Ecto neural progenitor cell (in vitro differentiated cells): Measurements from ENCODE around the gene CAMSAP1.

ENCODE experiments used
- DNase-seq: peaks from one replicate; pipeline ENCODE4 v3.0.0-alpha.2; 2018; ENCODE audit warnings: low spot score

The CAMSAP1 gene

GRCh38 chr9:135813671-135814290 is 93.6 kb downstream of the CAMSAP1 start:
- DNase-seq: no peak

- no peak for DNase-seq
Observed at GRCh38 chr9:135812961-135813360, 94.4 kb downstream of the CAMSAP1 start.

GRCh38 chr9:135811801-135812200 is 95.5 kb downstream of the CAMSAP1 start:
- no peak for DNase-seq

DNA sequence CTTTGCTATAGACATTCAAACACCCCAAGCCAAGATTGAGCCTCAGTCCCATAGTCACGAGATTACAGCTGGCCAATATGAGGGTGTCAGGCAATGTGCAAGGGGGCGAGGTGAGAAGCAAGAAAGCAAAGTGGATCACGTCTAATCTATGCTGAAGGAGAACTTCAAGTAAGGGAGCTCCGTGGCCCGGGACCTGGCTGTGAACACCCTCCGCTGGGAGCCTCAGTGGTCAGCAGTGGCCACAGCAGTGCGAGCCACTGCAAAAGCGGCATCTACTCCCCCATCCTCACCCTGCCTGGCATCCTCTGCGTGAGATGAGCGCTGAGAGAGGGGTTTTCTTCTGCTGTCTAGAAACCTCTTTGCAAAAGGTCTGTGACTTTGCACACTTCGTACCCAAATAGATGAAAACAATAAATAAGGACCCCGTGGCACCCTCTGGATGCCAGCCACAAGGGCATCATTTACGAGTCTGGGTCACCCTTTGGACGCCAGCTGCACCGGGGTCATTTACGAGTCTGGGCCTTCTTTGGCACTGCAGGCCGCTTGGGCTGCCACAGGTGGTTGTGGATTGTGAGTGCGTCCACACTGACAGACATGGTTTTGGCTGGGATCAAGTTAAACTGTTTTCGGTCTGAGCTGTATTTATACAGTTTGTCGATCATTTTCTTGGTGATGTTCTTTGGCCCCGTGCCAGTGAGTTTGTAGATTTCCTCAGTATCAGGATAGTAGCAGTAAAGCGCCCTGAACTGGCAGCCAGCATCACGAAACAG is 96.4 kb downstream of the CAMSAP1 start:
- no peak for DNase-seq

DNA sequence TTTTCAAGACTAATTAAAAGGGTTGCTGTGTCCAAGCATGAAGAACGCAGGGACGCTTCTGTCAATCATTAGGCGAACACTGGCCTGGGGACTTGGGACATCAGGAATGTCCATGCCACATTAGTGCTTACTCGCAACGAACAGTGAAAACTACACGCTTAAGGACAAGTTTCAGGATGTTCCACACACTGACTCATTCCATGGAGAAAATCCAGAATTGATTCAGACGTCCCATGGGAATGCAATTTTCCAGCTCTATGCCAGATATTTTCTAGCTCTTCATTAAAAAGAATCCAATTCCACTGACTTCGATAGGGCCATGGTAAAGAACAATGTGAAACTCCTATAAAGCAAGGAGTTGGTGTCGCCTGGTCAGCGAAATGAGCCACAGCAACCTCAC is 98.2 kb downstream of the CAMSAP1 start:
- no peak for DNase-seq

- no peak for DNase-seq
Observed at GRCh38 chr9:135805422-135806022, 101.8 kb downstream of the CAMSAP1 start.

GRCh38 chr9:135804581-135805421 is 102.5 kb downstream of the CAMSAP1 start:
- no peak for DNase-seq

DNA sequence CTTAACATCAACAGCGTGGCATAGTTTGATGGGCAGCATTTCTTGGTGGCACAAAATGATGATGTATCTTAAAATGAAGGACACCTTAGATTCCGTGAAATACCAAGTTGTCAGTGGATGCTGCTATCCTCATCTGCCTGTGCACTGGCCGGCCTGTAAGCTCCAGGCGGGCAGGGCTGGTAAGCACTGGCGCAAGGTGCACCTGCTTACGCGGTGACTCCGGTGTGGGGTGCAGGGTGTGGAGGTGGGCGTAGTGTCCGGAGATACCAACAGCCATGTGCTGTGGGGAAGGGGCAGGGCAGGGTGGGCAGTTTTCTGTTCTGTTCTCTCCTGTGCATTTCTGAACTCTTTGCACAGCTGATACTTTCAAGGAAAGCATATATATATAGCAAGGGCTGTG is 103.9 kb downstream of the CAMSAP1 start:
- DNase-seq: no peak

DNA sequence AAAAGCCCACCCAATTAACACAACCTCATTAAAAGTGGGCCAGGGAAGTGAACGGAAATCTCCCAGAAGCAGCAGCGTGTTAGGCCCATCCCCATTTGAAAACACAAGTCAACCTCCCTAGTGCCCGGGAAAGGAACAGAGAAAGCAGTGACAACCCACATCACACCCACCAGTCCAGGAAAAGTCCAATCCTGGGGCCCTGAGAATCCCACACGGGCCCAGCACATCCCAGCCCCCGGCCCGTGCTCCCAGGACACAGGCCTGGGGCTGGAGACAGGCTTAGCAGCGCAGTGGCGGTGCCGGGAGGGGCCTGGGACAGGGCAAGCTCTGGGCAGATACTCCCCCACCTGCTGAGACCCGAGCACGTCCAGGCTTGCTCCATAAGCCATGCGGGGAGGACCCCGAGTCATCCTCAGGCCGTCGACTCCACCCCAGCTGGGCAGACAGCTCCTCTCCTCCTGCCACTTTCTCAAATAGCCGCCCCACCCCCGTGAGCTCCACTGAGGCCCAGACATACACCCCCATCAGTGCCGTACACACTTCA is 104.4 kb downstream of the CAMSAP1 start:
- no peak for DNase-seq

GRCh38 chr9:135801070-135801469 is 106.3 kb downstream of the CAMSAP1 start:
- DNase-seq: no peak

DNA sequence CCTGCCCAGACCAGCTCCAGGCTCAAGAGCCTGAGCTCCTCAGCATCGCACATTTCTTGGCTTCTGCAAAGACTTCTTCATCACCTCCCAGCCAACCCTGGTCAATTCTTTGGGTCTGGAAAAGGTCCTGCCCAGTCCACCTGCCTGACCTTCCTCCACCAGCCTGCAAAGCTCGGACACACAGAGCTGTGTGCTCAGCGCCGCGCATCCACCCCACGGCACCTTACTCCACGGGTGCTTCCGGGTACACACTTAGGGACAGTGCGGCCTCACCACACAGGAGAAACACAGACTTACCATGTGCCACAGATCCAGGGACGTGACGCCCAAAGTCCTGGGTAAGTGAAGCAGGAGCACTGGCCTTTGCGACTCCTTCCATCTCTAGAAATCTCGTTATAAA is 108.1 kb downstream of the CAMSAP1 start:
- DNase-seq: no peak

GRCh38 chr9:135798263-135798585 is 109.1 kb downstream of the CAMSAP1 start:
- DNase-seq: no peak

DNA sequence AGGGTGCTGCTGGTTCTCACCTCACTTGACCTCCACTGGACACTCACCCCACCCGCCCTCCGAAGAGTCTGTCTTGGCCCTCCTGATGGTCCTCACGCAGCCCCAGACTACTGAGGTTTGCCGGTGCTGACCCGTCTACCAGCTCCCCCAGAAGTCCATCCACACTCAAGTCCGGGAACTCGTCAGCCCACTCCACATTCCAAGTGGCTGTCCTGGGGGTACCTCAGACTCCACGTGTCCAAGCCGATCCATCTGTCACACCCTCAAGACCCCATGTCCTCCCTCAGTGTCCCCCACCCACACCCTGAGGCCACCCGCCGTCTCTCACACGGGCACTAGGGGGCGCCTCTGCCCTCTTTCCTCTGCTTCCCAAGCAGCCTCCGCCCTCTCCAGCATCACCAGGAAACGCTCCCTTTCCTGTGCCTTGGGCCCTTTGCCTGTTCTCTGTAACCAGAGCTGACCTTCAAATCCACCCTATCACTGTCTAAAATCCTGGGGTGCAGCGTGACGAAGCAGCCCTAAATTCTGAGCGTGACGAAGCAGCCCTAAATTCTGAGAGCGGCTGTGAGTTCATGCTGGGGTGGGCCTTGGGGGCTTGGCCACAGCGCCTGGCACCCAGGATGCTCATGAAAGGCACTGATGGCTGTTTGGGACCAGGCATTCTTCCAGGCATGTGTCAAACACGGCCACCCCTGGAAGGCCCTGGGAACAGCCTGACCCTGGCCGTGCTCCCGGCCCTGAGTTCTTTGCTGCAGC is 109.7 kb downstream of the CAMSAP1 start:
- peak; percentile 85 for DNase-seq

DNA sequence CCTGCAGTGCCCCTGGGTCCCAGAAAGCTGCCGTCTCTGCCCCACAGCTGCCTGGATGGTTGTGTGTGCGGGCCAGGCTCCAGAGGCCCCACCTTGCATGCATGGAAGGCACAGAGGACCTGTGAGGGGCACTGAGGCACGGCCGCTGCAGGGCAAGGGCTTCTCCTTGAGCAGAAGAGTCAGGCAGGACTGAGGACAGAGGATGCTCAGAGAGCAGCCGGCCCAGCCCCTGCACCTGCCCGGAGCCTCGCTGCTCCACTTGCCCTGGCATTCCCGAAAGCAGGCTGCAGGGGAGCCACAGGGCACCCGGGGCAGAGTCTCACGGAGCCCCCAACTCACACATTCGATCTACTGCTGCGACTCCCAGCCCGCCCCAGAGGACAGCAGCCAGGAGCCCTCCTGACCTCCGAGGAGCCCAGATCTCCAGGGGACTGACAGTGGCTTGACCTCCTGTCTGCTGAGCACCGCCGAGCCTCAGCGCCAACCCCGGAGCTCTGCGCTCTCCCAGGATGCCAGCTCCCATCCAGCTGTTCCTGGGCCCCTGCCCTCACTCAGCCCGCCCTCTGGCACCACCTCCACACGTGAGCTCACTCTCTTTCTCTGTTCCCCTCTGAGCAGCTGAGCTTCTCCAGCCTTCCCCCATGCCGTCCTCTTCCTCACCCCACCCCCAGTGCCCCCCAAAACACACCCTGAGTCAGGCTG is 110.4 kb downstream of the CAMSAP1 start:
- DNase-seq: no peak

DNA sequence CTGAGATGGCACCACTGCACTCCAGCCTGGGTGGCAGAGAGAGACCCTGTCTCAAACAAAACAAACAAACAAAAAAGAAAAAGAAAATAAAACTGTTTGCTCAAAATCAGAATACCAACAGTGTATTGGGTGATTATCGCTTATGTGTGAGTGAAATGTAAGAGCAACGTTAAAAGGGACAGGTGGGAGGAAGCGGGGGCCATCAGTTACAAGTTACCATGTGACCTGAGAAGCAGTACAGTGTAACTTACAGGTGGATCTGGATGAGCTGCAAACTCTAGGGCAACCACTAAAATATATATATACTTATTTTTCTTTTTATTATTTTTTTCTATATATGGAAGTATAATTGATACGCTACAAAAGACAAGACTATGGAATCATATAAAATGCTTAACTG is 112.0 kb downstream of the CAMSAP1 start:
- DNase-seq: no peak

GRCh38 chr9:135794361-135794885 is 112.9 kb downstream of the CAMSAP1 start:
- no peak for DNase-seq

GRCh38 chr9:135794057-135794335 is 113.3 kb downstream of the CAMSAP1 start:
- no peak for DNase-seq

DNA sequence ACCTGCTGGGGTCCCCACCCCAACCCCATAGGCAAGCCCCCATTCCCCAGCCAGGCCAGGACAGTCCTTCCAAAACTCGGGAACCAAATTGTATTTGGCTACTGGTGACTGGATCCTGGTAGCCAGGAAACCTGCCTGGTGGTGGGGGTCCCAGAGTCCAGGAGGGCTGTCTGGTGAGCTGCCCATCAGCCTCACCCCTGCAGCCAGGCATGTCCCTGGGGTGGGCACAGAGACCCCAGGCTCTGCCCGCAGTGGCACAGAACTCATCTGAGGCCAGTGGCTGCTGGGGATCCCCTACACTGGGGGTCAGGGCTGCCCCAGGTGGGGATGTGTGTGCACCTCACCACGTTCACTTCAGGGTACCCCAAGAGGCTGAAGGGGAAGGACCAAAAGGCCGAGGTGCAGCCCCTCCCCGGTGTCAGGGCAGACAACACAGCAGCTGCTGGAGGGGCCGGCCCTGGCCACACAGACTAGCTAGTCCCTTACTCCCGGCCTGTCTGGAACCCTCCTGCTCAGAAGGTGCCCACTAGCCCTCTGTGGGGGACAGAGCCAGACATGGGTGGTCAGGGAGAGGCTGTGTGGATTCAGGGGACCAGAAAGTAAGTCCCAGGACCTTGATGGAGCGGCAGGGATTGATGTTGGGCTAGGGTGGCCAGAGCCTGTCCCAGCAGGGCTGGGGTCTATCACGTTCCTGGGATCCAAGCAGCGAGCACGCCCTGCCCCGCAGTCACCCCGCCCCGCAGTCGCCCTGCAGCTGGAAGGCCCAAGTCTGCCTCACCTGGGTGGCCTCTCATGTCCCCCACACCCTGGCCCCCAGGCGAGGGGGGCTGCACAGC is 113.9 kb downstream of the CAMSAP1 start:
- no peak for DNase-seq

- DNase-seq: no peak
Observed at GRCh38 chr9:135792268-135793128, 114.8 kb downstream of the CAMSAP1 start.
